Melanocyte of skin (primary cell): ENCODE results near the gene GALNT12. TPM values are rescaled to one million over a fixed set of nuclear protein-coding genes. Genes with fewer than 3 reads are reported as not detected.

Source experiments
- total RNA-seq, 2 donors: library from RNA; depleted of rRNA; stranded (reverse); fragments of >200 nt; gene quantifications; 2 replicates each; pipeline ENCODE4 v1.2.3, GENCODE V29; 2012

Gene GALNT12, protein sequence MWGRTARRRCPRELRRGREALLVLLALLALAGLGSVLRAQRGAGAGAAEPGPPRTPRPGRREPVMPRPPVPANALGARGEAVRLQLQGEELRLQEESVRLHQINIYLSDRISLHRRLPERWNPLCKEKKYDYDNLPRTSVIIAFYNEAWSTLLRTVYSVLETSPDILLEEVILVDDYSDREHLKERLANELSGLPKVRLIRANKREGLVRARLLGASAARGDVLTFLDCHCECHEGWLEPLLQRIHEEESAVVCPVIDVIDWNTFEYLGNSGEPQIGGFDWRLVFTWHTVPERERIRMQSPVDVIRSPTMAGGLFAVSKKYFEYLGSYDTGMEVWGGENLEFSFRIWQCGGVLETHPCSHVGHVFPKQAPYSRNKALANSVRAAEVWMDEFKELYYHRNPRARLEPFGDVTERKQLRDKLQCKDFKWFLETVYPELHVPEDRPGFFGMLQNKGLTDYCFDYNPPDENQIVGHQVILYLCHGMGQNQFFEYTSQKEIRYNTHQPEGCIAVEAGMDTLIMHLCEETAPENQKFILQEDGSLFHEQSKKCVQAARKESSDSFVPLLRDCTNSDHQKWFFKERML
- total RNA-seq: 1 to 10 TPM; 3.8 to 4.0 TPM

DNA sequence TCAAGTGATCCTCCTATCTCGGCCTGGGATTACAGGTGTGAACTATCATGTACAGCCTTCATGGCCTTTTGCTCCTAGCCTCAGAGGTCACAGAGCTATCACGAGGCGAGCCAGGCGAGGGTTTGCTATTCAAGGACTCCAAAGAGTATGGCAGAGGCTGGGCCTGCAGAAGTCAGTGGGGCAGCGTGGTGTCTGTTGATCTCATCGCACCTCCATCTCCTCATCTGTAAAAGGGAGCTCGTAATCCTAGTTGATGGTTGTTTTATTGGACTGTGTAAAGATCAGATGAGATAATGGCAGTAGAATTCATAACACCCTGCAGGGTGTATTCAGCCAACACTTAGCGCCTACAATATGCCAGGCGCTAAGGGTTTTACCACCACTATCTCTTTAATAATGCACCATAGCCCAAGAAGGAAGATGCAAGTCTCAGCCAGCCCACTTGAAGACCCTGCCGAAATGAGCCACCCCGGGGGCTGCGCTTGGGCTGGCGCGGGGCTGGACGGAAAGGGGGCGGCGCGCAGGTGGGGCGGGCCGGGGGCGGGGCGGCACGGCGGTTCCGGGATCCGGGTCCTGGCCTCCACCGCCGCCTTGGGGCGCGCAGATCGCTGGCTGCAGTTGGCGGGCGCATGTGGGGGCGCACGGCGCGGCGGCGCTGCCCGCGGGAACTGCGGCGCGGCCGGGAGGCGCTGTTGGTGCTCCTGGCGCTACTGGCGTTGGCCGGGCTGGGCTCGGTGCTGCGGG, at the start of gene GALNT12:
Gene GALNT12 (plus strand): TSS at position 601 of the 744 bp plus-strand sequence. CDS start 29 bp downstream, at position 630.

DNA sequence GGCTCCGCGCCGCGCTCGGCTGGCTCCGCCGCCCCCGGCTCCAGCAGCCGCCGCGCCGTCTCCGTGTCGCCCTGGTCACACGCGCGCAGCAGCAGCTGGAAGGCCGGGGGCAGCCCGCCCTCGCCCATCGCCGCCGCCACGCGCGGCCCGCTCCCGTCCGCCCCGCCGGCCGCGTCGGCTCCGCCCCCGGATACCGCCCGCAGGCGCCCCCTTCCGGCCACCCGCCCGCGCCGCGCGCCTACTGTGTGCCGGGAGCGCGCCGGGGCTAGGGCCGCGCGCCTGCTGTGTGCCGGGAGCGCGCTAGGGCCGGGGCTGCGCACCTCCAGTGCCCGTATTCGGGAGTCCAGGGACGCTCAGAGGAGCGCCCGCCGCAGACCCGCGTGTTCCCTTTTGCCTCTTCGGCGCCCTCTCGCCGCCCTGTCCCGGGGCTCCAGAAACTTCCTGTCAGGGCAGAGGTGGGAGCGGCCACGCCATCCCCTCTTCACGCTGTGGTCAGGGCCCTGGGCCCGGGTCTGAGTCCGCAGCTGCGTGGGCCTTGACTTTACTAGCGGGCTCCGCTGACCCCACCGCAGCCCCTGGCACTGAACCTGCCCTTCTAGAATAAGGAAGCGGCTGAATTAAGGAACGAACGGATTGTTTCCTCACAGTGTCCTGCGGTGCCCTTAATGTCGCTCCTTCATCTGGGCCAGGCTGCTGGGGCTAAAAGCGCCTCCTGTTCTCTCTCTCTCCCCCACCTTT, 10.9 kb upstream of the GALNT12 start, which contains the start of gene ANKS6:
Gene ANKS6 (minus strand): TSS at position 192 of the 738 bp plus-strand sequence. CDS start 64 bp downstream, at position 128.

Other genes with a start within 250 kb of the GALNT12 start
- 10 to 100 TPM in 1 of 2 donors, under 1 TPM in 1; 1.00 to 15.5 TPM for gene GABBR2, start 98.7 kb upstream of the GALNT12 start, total RNA-seq
- gene ANKS6, start 11.1 kb upstream of the GALNT12 start, total RNA-seq: 10 to 100 TPM; 14.5 to 20.6 TPM
- gene COL15A1, start 136.2 kb downstream of the GALNT12 start, total RNA-seq: under 1 TPM; 0.67 to 0.69 TPM